Mucosa of stomach (tissue), 1 donor: ENCODE measurements around the gene TSPAN10.

Experiments
- H3K27me3 ChIP-seq: one replicate; pipeline ENCODE4 v1.7.0; 2013; ENCODE audit warnings: mild to moderate bottlenecking, low read length; ENCODE audit not compliant: control insufficient read depth, insufficient read depth
- H3K36me3 ChIP-seq: one replicate; pipeline ENCODE4 v1.7.0; 2013; ENCODE audit warnings: low read length; ENCODE audit not compliant: control insufficient read depth, insufficient read depth
- H3K4me1 ChIP-seq: one replicate; pipeline ENCODE4 v1.7.0; 2013; ENCODE audit warnings: mild to moderate bottlenecking, low read length; ENCODE audit not compliant: control insufficient read depth, insufficient read depth
- H3K4me3 ChIP-seq: one replicate; pipeline ENCODE4 v1.7.0; 2013; ENCODE audit warnings: low read length
- H3K9ac ChIP-seq: one replicate; pipeline ENCODE4 v1.7.0; 2013; ENCODE audit warnings: mild to moderate bottlenecking, low read length, moderate library complexity
- H3K9me3 ChIP-seq: one replicate; pipeline ENCODE4 v1.7.0; 2013; ENCODE audit warnings: mild to moderate bottlenecking, low read length, moderate library complexity; ENCODE audit not compliant: control insufficient read depth
- donor health status: Pancreatic carcinoma.

TSPAN10 gene

GRCh38 chr17:81655378-81656117, 18.6 kb downstream of the TSPAN10 start:
- no peaks in the 10 kb centered on the region for H3K36me3 ChIP-seq
- H3K9ac ChIP-seq = no peak overlapping the region
- H3K9me3 ChIP-seq = no peaks in the 10 kb centered on the region
- peaks cover 4% of the 10 kb centered on the region for H3K27me3 ChIP-seq
- no peak overlapping the region for H3K4me3 ChIP-seq
- peaks cover 14% of the 10 kb centered on the region for H3K4me1 ChIP-seq

GRCh38 chr17:81656118-81656743, 19.2 kb downstream of the TSPAN10 start, which contains the start of gene PDE6G:
Gene PDE6G, minus strand, starts transcription at chr17:81656542. Its CDS starts 3,237 bp downstream, at chr17:81653305.
- peaks cover 4% of the 10 kb centered on the region for H3K27me3 ChIP-seq
- H3K4me1 ChIP-seq = peaks cover 15% of the 10 kb centered on the region
- H3K9ac ChIP-seq = no peak within 1 kb of the TSS
- no peaks in the 10 kb centered on the region for H3K36me3 ChIP-seq
- no peaks in the 10 kb centered on the region for H3K9me3 ChIP-seq
- no peak within 1 kb of the TSS for H3K4me3 ChIP-seq

DNA sequence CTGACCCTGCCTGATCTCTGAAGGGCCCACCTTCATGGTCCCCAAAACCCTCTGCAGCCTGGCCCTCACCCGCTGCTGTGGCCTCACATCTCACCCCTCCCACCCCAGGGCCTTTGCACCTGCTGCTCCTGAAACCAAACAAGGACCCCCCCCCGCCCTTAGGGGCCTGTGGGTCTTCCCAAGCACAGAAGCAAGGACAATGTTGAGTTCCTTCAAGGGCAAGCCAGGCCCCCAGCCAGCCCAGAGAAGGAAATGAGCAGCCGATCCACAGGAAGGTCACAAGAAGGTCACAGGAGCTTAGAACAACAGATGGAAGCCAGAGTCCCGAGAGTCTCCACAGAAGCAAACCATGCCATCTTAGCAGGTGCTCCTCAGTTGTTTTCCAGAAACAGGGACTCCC, 19.8 kb downstream of the TSPAN10 start:
- Histone ChIP-seq H3K4me1 (peaks cover 15% of the 10 kb centered on the region), H3K36me3 (no peaks in the 10 kb centered on the region)

DNA sequence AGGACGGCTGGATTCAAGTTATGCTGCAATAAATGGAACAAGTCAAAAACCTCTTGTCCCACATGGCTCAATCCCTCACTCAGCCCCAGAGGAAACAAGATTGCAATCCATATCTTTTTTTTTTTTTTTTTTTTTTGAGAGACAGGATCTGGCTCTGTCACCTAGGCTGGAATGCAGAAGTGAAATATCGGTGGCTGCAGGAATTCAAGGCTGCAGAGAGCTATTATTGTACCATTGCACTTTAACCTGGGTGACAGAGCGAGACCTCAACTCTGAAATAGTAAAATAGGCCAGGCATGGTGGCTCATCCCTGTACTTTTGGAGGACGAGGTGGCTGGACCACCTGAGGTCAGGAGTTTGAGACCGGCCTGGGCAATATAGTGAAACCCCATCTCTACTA, 22.0 kb downstream of the TSPAN10 start:
- H3K9me3 ChIP-seq = no peaks in the 10 kb centered on the region
- H3K36me3 ChIP-seq = no peaks in the 10 kb centered on the region
- peaks cover 15% of the 10 kb centered on the region for H3K4me1 ChIP-seq
- H3K27me3 ChIP-seq = no peaks in the 10 kb centered on the region
- no peak overlapping the region for H3K9ac ChIP-seq
- H3K4me3 ChIP-seq = no peak overlapping the region

More for the DNA sequence above, 19.8 kb downstream of the TSPAN10 start:
- H3K27me3 ChIP-seq = peaks cover 4% of the 10 kb centered on the region
- H3K9me3 ChIP-seq = no peaks in the 10 kb centered on the region
- no peak overlapping the region for H3K4me3 ChIP-seq
- H3K9ac ChIP-seq = no peak overlapping the region

GRCh38 chr17:81660441-81660840, 23.4 kb downstream of the TSPAN10 start:
- H3K4me1 ChIP-seq = peaks cover 22% of the 10 kb centered on the region

GRCh38 chr17:81662002-81662401, 25.0 kb downstream of the TSPAN10 start:
- Histone ChIP-seq H3K4me3 (no peak overlapping the region), H3K36me3 (no peaks in the 10 kb centered on the region), H3K27me3 (no peaks in the 10 kb centered on the region), H3K9me3 (no peaks in the 10 kb centered on the region), H3K9ac (no peak overlapping the region), H3K4me1 (peaks cover 28% of the 10 kb centered on the region)

More at GRCh38 chr17:81660441-81660840, 23.4 kb downstream of the TSPAN10 start:
- Histone ChIP-seq H3K4me3 (no peak overlapping the region), H3K9ac (no peak overlapping the region), H3K27me3 (no peaks in the 10 kb centered on the region), H3K36me3 (no peaks in the 10 kb centered on the region), H3K9me3 (no peaks in the 10 kb centered on the region)

DNA sequence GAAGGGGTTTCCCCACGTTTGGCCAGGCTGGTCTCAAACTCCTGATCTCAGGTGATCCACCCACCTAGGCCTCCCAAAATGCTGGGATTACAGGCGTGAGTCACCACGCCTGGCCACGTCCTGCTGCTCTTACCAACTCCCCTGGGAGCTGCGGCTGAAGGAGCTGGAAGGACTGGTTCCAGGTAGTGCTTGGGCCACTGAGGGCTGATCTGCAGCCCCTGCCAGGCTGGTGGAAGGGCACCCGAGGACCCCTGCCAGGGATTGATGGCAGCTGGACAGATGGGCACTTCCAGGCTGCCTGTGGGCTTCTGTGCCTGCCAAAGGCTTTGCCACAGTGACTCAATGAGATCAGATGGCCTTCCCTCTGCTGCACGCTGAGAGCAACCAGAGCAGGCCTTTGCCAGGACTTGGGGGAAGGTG, 27.1 kb downstream of the TSPAN10 start:
- no peak overlapping the region for H3K4me3 ChIP-seq
- H3K4me1 ChIP-seq = peaks cover 30% of the 10 kb centered on the region
- no peaks in the 10 kb centered on the region for H3K36me3 ChIP-seq
- H3K9me3 ChIP-seq = no peaks in the 10 kb centered on the region
- H3K9ac ChIP-seq = no peak overlapping the region
- H3K27me3 ChIP-seq = no peaks in the 10 kb centered on the region

- H3K4me1 ChIP-seq = peaks cover 20% of the 10 kb centered on the region
- H3K9me3 ChIP-seq = no peaks in the 10 kb centered on the region
- H3K9ac ChIP-seq = peak overlapping the region; percentile 96
- H3K27me3 ChIP-seq = no peaks in the 10 kb centered on the region
- no peaks in the 10 kb centered on the region for H3K36me3 ChIP-seq
- peak overlapping the region; percentile 100 for H3K4me3 ChIP-seq
Measured at GRCh38 chr17:81665205-81666091, 28.5 kb downstream of the TSPAN10 start.

DNA sequence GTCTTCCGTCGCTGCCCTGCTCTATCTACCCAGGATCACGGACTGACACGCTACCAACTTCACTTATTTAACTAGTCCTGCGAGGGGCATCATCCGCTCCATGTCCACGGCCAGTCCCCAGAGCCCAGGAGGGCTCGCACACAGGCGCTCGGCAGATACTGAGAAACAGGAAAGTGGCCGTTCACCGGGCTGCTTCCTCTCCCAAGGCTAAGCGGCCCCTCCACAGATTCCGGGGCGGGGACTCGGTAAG, 29.0 kb downstream of the TSPAN10 start:
- Histone ChIP-seq H3K4me1 (peaks cover 19% of the 10 kb centered on the region), H3K4me3 (peak overlapping the region; percentile 100), H3K36me3 (no peaks in the 10 kb centered on the region), H3K9me3 (no peaks in the 10 kb centered on the region), H3K27me3 (no peaks in the 10 kb centered on the region), H3K9ac (peak overlapping the region; percentile 96)

GRCh38 chr17:81666342-81667191, 29.6 kb downstream of the TSPAN10 start, which contains the start of the genes CCDC137 and OXLD1:
Gene CCDC137, plus strand, starts transcription at chr17:81666737. Its CDS starts 30 bp downstream, at chr17:81666767.
Gene OXLD1, minus strand, starts transcription at chr17:81666605. Its CDS starts 28 bp downstream, at chr17:81666577.
- peaks cover 19% of the 10 kb centered on the region for H3K4me1 ChIP-seq
- peaks cover under 1% of the 10 kb centered on the region for H3K36me3 ChIP-seq
- H3K27me3 ChIP-seq = no peaks in the 10 kb centered on the region
- no peaks in the 10 kb centered on the region for H3K9me3 ChIP-seq
- H3K9ac ChIP-seq = peak within 1 kb of the TSS; percentile 96
- H3K4me3 ChIP-seq = peak within 1 kb of the TSS; percentile 100

- H3K4me1 ChIP-seq = peaks cover 19% of the 10 kb centered on the region
- H3K9ac ChIP-seq = no peak overlapping the region
- peaks cover 7% of the 10 kb centered on the region for H3K36me3 ChIP-seq
- H3K27me3 ChIP-seq = no peaks in the 10 kb centered on the region
- H3K9me3 ChIP-seq = no peaks in the 10 kb centered on the region
- no peak overlapping the region for H3K4me3 ChIP-seq
Measured at GRCh38 chr17:81667754-81668153, 30.8 kb downstream of the TSPAN10 start.
